SIG-M5 treated with dmso at 0.1 percent for 504 hours (cell line): ENCODE data around the gene HOXB8.

ENCODE experiments used
- DNase-seq: peaks from one replicate; lab custom pipeline; 2025; ENCODE audit not compliant: unreplicated experiment; lab: John Stamatoyannopoulos, UW

Gene HOXB8

GRCh38 chr17:48615047-48615962 is at the start of gene HOXB8:
TSS of gene HOXB8 (minus strand) at chr17:48615292. CDS start at chr17:48614704, 588 bp downstream.
- DNase-seq: no peak

- DNase-seq: no peak
These were observed 48.2 kb upstream of the HOXB8 start for GRCh38 chr17:48663134-48663924.

- no peak for DNase-seq
These were observed 40.8 kb upstream of the HOXB8 start for GRCh38 chr17:48655913-48656312.

GRCh38 chr17:48649741-48650140 is 34.6 kb upstream of the HOXB8 start:
- no peak for DNase-seq

GRCh38 chr17:48647963-48648245 is 32.8 kb upstream of the HOXB8 start:
- DNase-seq: no peak

GRCh38 chr17:48647103-48647962 is 32.2 kb upstream of the HOXB8 start:
- no peak for DNase-seq

- no peak for DNase-seq
These were observed 31.4 kb upstream of the HOXB8 start for GRCh38 chr17:48646183-48647102.

GRCh38 chr17:48645639-48646182 is 30.6 kb upstream of the HOXB8 start:
- no peak for DNase-seq

GRCh38 chr17:48644910-48645557 is 29.9 kb upstream of the HOXB8 start:
- no peak for DNase-seq

- DNase-seq: no peak
These were observed 29.1 kb upstream of the HOXB8 start for GRCh38 chr17:48644159-48644558.

- DNase-seq: no peak
These were observed 28.6 kb upstream of the HOXB8 start for GRCh38 chr17:48643697-48644012.

- DNase-seq: no peak
These were observed 28.0 kb upstream of the HOXB8 start for GRCh38 chr17:48642843-48643696.

- no peak for DNase-seq
These were observed 27.2 kb upstream of the HOXB8 start for GRCh38 chr17:48642059-48642842.

- DNase-seq: no peak
These were observed 26.5 kb upstream of the HOXB8 start for GRCh38 chr17:48641541-48642058.

- DNase-seq: no peak
These were observed 25.7 kb upstream of the HOXB8 start for GRCh38 chr17:48640858-48641180.

GRCh38 chr17:48639982-48640857 is 25.1 kb upstream of the HOXB8 start:
- no peak for DNase-seq

- no peak for DNase-seq
These were observed 24.0 kb upstream of the HOXB8 start for GRCh38 chr17:48639136-48639535.
